Activated T-cell treated with anti-CD3 and anti-CD28 coated beads, Interleukin-2, amount 50 U/mL, for 72 hours (primary cell): ENCODE measurements around the gene B3GALNT2. TPM values are rescaled to one million over a fixed set of nuclear protein-coding genes. Genes with fewer than 3 reads are reported as not detected.
A peak's percentile ranks its signal among the peaks of the same experiment; 100 is the strongest.
"Not testable (repeated sequence)": the region's sequence is repeated elsewhere in the genome, so short reads cannot be mapped to it uniquely, and the experiment has no call there.

Source experiments
- ATAC-seq, 2 donors: fragments of 150-1000 bp; cut with Tn5 transposase; replicated peaks in 1 of 2; 2 replicates each; pipeline ENCODE4 v1.10.0; 2021; ENCODE audit warnings: moderate library complexity in 2 of 2, mild to moderate bottlenecking in 1 of 2
- DNase-seq, 2 donors: peaks; one replicate each; pipeline ENCODE4 v3.0.0; 2021 to 2022; ENCODE audit warnings: mixed read lengths in 1 of 2
- H3K27ac Mint-ChIP-seq: one replicate; pipeline ENCODE4 v1.8.0; 2022; ENCODE audit warnings: mild to moderate bottlenecking, moderate library complexity, mixed read lengths
- H3K27me3 Mint-ChIP-seq: one replicate; pipeline ENCODE4 v1.8.0; 2022; ENCODE audit warnings: low read depth, mixed read lengths
- H3K36me3 Mint-ChIP-seq, 2 donors: one replicate each; pipeline ENCODE4 v1.8.0; 2022; ENCODE audit warnings: mixed read lengths in 2 of 2, mild to moderate bottlenecking in 1 of 2; ENCODE audit not compliant: insufficient read depth in 2 of 2
- H3K4me1 Mint-ChIP-seq: one replicate; pipeline ENCODE4 v1.8.0; 2022; ENCODE audit warnings: low read depth, mixed read lengths
- H3K4me3 Mint-ChIP-seq, 2 donors: one replicate each; pipeline ENCODE4 v1.8.0; 2022; ENCODE audit warnings: mild to moderate bottlenecking in 2 of 2, mixed read lengths in 2 of 2, moderate library complexity in 2 of 2
- H3K9me3 Mint-ChIP-seq, 2 donors: one replicate each; pipeline ENCODE4 v1.8.0; 2022; ENCODE audit warnings: mixed read lengths in 2 of 2
- total RNA-seq, 2 donors: library from RNA; stranded (reverse); gene quantifications; one replicate each; pipeline ENCODE4 v1.2.3, GENCODE V29; 2022

Gene B3GALNT2
- 1 to 10 TPM; 8.8 to 9.1 TPM for total RNA-seq

DNA sequence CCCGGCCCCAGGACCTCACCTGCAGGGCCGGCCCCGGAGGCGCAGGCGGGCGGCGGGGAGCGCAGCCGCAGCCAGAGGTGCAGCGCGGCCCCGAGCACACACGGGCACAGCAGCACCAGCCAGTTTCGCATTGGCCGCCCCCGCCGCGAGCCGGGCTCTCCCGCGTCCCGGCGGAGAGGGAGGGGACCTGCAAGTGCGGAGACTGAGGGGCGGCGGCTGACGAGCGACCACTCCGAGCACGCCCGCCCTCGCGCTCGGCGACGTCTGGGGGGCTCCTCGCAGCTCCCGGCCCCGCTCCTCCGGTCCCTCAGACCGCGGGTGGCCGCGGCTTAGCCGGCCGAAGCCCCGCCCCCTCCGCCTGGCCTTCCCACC lies at the start of gene B3GALNT2:
Gene B3GALNT2, minus strand, starts transcription at position 331 of the 372 bp plus-strand sequence. Its CDS starts 200 bp downstream, at position 131.
- H3K27ac Mint-ChIP-seq: peak within 1 kb of the TSS; percentile 93
- H3K36me3 Mint-ChIP-seq: no peaks in the 10 kb centered on the region
- no peaks in the 10 kb centered on the region for H3K9me3 Mint-ChIP-seq
- H3K4me3 Mint-ChIP-seq: peak within 1 kb of the TSS; percentile 96 to 99
- no peaks in the 10 kb centered on the region for H3K27me3 Mint-ChIP-seq
- DNase-seq (no peak), ATAC-seq (peak; percentile 68 to 75)
- peaks cover 30% of the 10 kb centered on the region for H3K4me1 Mint-ChIP-seq

DNA sequence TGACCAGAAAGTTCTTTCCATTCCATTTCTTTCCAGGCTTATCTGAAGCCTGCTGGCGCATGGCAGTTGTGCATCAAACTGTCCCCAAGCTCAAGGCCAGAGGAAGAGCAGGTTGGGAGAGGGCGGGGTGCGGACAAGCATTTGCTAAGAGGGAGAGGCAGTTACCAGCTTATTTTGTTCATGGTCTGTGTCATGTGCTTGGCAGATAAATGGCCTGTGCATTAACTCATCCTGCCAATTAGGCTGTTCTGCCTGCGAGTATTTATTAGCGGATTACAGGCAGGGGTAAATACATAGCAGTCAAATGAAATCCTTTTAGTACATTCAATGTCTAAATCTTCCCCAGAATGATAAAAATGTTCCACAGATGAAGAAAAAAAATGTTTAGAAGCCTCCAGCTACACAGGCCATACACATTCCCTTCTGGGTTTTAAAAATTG lies 48.9 kb upstream of the B3GALNT2 start:
- Mint-ChIP-seq H3K4me1 (no peaks in the 10 kb centered on the region), H3K27me3 (peaks cover 6% of the 10 kb centered on the region), H3K9me3 (no peaks in the 10 kb centered on the region), H3K4me3 (no peak overlapping the region), H3K27ac (no peak overlapping the region), H3K36me3 (no peaks in the 10 kb centered on the region)
- no peak for ATAC-seq
- DNase-seq: no peak

DNA sequence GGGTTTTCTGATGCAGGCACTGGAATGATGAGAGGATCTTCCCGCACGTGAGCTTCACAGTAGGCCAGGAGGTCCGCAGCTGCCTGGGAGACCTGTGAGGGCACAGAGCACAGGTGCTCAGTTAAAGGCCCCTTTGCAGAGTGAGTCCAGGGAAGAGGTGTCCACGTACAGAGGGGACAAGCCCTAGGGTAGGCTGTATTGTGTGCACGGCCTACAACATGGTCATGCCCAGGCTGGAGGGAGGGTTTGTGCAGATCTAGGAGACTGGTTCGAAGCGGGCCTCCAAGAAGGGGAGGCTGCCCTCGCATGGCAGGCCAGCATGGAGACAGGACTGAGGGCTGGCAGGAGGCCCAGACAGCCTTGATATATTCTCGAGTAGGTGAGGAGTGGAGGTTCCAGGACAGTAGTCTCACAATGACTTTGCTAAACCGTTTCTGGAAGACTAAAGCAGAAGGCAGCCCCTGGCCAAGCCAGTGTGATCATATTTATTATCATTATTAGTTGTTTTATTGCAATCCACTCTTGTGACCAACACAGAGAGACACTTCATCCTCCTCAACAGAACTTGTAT lies 48.0 kb upstream of the B3GALNT2 start:
- peaks cover 6% of the 10 kb centered on the region for H3K27me3 Mint-ChIP-seq
- no peaks in the 10 kb centered on the region for H3K4me1 Mint-ChIP-seq
- no peaks in the 10 kb centered on the region for H3K36me3 Mint-ChIP-seq
- no peak for ATAC-seq
- no peaks in the 10 kb centered on the region for H3K9me3 Mint-ChIP-seq
- DNase-seq: no peak
- H3K27ac Mint-ChIP-seq: no peak overlapping the region
- no peak overlapping the region for H3K4me3 Mint-ChIP-seq

DNA sequence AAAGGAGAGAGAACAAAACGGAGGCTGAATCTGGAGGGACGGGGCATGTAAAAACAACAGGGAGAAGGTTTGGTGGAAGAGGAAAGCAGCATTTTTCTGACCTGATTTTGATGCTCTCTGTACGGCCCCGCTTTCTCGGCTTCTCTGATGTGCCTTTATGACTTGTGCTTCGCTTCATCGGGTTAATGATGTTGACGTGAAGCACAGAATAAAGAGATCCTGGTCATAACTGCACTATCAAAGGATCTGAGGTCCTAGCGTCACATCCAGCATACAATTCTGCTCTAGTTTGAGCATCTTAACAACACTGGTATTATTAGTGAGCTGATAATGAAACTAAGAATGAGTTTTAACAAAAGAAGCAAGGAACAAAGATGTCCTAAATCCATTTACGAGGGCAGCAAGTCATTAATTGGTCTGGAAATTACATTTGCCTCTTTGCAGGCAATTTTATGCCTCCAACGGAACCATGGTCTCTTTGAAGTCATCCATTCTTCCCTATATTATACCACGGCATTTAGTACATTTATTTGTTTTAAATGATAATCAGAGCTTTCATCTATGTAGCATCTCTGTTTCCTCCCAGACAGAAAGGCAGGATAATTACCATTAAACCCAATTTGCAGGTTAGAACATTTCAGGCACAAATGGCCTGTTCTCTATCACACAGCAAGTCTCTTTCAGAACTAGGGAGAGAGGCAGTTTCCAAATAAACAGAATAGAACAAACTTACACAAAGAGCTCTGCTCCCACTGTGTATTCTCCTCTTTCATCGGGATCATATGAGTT lies 45.3 kb upstream of the B3GALNT2 start:
- Mint-ChIP-seq H3K4me1 (no peaks in the 10 kb centered on the region), H3K4me3 (no peak overlapping the region), H3K27me3 (peaks cover 6% of the 10 kb centered on the region), H3K27ac (no peak overlapping the region), H3K36me3 (no peaks in the 10 kb centered on the region), H3K9me3 (no peaks in the 10 kb centered on the region)
- no peak for DNase-seq
- no peak for ATAC-seq

DNA sequence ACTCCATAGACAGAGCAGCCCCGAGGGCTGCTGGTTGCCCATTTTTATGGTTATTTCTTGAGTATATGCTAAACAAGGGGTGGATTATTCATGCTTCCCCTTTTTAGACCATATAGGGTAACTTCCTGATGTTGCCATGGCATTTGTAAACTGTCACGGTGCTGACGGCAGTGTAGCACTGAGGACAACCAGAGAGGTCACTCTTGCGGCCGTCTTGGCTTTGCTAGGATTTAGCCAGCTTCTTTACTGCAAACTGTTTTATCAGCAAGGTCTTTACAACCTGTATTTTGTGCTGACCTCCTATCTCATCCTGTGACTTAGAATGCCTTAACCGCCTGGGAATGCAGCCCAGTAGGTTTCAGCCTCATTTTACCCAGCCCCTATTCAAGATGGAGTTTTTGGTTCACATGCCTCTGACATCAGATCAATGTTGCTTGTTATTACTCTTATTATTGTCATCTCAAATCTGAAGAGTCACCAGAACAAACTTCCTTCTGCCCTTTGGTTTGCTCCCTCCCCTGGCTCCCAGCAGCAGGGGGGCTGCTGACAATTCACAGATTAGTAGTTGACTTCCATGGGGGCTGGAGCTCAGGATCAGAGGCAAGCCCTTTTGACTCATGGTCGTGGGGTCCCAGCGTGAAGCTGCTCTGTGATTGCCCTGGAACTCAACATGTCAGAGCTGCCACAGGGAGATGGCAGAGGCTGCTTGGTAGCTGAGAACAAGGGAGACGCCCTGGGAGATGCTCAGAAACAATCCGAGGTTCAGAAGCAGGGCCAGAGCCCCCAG lies 42.3 kb upstream of the B3GALNT2 start:
- not testable (repeated sequence) for H3K9me3 Mint-ChIP-seq, H3K27ac Mint-ChIP-seq, ATAC-seq, H3K27me3 Mint-ChIP-seq, DNase-seq, H3K4me3 Mint-ChIP-seq, H3K4me1 Mint-ChIP-seq, H3K36me3 Mint-ChIP-seq

DNA sequence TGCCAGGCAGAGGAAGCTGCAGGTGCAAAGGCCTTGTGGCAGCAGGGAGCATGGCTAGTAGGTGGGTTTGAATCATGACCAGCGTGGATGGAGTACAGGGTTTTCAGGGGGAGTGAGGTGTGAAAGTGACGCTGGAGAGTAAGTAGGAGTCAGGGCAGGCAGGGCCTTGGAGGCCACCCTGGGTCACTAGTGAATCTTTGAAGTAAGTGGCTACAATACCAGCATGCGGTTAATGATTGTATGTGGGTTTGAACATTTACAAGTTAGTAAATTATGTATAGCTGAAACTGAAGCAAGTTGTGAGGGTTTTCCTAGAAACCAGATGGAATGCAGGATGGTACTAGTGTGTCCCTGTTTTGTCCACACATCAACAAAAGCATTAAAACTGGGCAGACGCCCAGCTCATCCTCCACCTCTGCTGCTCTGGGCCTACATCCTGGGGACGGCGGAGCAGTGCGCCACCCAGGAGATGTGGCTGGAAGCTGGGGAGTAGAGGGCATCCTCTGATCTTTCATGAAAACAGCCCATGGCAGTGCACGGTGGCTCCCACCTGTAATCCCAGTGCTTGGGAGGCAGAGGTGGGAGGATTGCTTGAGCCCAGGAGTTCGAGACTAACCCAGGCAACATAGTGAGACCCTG lies 41.2 kb upstream of the B3GALNT2 start:
- ATAC-seq: no peak

DNA sequence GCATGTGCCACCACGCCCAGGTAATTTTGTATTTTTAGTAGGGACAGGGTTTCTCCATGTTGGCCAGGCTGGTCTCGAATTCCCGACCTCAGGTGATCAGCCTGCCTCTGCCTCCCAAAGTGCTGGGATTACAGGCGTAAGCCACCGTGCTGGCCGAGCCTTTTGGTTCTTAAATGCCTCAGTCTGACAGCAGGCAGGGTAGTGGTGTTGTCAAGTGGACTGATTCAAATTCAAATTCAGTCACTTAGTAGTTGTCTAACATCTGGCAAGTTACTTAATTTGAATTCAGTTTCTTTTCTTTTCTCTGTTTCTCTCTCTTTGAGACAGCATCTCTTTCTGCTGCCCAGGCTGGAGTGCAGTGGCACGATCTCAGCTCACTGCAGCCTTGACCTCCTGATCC lies 38.6 kb upstream of the B3GALNT2 start:
- H3K4me3 Mint-ChIP-seq, H3K4me1 Mint-ChIP-seq, ATAC-seq, H3K27me3 Mint-ChIP-seq, H3K36me3 Mint-ChIP-seq, H3K9me3 Mint-ChIP-seq, DNase-seq, H3K27ac Mint-ChIP-seq: not testable (repeated sequence)

More for the DNA sequence above, 41.2 kb upstream of the B3GALNT2 start:
- Mint-ChIP-seq H3K4me3 (no peak overlapping the region), H3K27me3 (peaks cover 6% of the 10 kb centered on the region), H3K9me3 (no peaks in the 10 kb centered on the region), H3K36me3 (no peaks in the 10 kb centered on the region), H3K4me1 (no peaks in the 10 kb centered on the region), H3K27ac (no peak overlapping the region)
- no peak for DNase-seq

DNA sequence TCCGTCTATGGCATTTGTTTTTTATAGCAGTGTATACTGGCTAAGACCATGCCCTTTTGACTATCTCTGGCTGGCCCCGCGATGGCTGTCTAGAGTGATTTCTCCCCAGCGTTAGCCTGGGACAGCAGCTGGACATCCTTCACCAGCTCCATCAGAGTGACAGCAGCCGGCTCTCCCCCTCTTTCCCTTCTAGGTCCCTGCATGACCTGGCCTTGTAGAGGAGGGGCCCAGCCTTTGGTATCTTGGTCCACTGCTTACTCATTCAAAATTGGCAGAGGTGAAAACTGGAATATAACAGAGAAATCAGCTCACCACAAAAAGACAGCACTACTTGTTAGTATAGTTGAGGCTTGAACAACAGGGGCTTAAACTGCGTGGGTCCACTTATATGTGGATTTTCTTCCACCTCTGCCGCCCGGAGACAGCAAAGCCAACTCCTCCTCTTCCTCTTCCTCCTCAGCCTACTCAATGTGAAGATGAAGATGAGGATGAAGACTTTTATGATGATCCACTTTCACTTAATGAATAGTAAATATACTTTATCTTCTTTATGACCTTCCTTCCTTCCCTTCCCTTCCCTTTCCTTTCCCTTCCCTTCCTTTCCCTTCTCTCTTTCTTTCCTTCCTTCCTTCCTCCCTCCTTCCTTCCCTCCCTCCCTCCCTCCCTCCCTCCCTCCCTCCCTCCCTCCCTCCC lies 29.4 kb upstream of the B3GALNT2 start:
- Mint-ChIP-seq H3K4me1 (no peaks in the 10 kb centered on the region), H3K4me3 (no peak overlapping the region), H3K27me3 (no peaks in the 10 kb centered on the region), H3K36me3 (no peaks in the 10 kb centered on the region), H3K9me3 (no peaks in the 10 kb centered on the region), H3K27ac (no peak overlapping the region)
- DNase-seq: no peak
- ATAC-seq: no peak

DNA sequence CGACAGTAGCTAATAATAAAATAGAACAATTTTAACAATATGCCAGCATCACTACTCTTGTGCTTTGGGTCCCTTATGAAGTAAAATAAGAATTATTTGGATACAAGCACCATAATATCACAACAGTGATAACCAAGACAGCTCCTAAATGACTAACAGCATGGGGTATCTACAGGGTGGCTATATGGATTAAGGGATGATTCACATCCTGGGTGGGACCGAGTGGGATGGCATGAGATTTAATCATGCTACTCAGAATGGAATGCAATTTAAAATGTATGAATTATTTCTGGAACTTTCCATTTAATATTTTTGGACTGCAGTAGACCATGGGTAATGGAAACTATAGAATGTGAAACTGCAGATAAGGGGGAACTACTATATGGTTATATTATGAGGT lies 28.1 kb upstream of the B3GALNT2 start:
- DNase-seq (no peak), ATAC-seq (no peak)
- no peak overlapping the region for H3K27ac Mint-ChIP-seq
- no peaks in the 10 kb centered on the region for H3K27me3 Mint-ChIP-seq
- H3K4me1 Mint-ChIP-seq: no peaks in the 10 kb centered on the region
- no peak overlapping the region for H3K4me3 Mint-ChIP-seq
- H3K9me3 Mint-ChIP-seq: no peaks in the 10 kb centered on the region
- no peaks in the 10 kb centered on the region for H3K36me3 Mint-ChIP-seq

DNA sequence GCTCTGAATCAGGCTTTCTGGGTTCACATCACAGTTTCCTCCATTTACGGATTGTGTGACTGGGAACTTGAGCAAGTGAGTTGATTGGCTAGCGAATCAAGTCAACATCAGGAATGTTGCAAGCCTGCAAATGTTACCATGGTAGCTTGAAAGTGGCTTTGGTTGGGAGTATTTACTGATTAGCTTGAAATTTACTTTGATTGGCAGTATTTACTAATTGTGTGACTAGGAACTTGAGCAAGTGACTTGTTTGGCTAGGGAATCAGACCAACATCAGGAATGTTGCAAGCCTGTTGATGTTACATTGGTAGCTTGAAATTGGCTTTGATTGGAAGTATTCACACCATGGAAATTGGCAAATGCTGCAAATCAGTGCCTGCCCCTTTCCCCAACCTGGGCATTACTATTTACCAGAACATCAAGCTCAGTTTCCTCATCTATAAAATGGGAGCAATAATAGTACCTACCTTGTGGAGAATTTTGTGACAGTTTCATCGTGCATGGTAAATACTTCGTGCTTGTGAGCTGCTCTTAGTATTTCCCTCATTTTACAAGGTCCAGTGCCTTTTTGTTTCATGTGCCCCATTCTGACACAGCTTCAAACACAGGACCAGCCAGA lies 23.1 kb upstream of the B3GALNT2 start:
- H3K4me3 Mint-ChIP-seq: no peak overlapping the region

DNA sequence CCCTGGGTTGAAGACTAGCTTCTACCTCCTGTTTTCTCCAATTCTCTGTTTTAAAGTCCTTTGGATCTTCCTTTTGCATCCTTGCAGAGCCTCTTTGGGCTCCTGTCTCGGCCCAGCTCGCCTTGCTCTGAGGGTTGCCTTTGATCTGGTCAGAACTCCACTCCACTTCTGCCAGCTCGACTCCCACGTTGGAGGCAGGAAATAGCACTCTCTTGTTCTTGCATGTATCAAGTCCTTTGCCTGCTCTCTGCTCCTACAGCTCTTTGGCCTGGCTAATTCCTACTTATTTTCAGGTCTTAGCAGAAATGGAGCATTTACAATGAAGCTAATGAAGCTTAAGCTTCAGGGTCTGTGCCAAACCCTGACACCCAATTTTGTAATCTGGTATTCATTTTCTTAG lies 21.1 kb upstream of the B3GALNT2 start:
- Mint-ChIP-seq H3K27me3 (no peaks in the 10 kb centered on the region), H3K4me3 (no peak overlapping the region), H3K27ac (no peak overlapping the region), H3K9me3 (no peaks in the 10 kb centered on the region), H3K36me3 (no peaks in the 10 kb centered on the region), H3K4me1 (peaks cover 6% of the 10 kb centered on the region)
- ATAC-seq (no peak), DNase-seq (no peak)

More for the DNA sequence above, 23.1 kb upstream of the B3GALNT2 start:
- Mint-ChIP-seq H3K9me3 (no peaks in the 10 kb centered on the region), H3K27ac (no peak overlapping the region), H3K4me1 (peaks cover 6% of the 10 kb centered on the region), H3K27me3 (no peaks in the 10 kb centered on the region), H3K36me3 (no peaks in the 10 kb centered on the region)
- DNase-seq: no peak
- ATAC-seq: no peak

DNA sequence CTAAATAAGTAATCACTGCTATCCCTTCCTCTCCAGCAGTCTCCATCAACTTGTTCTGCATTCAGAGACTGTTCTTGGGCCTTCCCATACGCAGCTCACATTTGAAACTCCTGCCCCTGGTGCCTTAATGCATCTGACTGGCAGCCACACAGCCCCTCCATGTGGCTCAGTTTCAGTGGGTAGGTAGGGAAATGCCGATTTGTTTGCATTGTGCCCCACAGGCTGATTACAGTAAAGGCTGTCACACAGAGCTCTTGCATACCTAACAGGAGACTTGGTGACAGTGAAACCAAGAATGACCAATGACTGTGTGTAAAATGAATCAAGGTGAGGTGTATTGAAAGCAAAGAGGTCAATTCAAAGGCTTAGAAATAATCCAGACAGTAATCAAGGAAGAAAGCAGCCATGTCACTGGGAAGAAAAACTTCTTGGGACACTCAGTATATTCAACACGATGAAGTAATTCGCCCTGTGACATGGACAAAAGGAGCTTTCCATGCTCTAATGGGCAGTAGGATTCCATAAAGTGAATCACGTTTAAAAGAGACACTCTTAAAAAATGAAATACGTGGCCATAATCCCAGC lies 12.7 kb upstream of the B3GALNT2 start:
- ATAC-seq (peak; percentile 66 to 78), DNase-seq (no peak)
- no peaks in the 10 kb centered on the region for H3K4me1 Mint-ChIP-seq
- no peak overlapping the region for H3K4me3 Mint-ChIP-seq
- H3K36me3 Mint-ChIP-seq: no peaks in the 10 kb centered on the region
- H3K27ac Mint-ChIP-seq: no peak overlapping the region
- no peaks in the 10 kb centered on the region for H3K9me3 Mint-ChIP-seq
- no peaks in the 10 kb centered on the region for H3K27me3 Mint-ChIP-seq
